AG10803 (cell line): ENCODE results near the gene CCSER1.
"Not testable (repeated sequence)": the region's sequence is repeated elsewhere in the genome, so short reads cannot be mapped to it uniquely, and the experiment has no call there.

Experiments used
- DNase-seq: peaks from one replicate; pipeline ENCODE4 v3.0.0; 2010; ENCODE audit warnings: low read depth
- H3K4me3 ChIP-seq: 2 replicates; pipeline ENCODE4 v1.5.1; 2011; ENCODE audit warnings: mild to moderate bottlenecking, low read length, control low read depth
- TF ChIP-seq, protein P1 (sequence below): conservative IDR thresholded peaks from 2 replicates; pipeline ENCODE4 v1.5.1; 2011; ENCODE audit warnings: mild to moderate bottlenecking, low read length, control low read depth, inconsistent platforms

CCSER1 gene

GRCh38 chr4:90904021-90904420, 776.8 kb downstream of the CCSER1 start:
- DNase-seq, result no peak
- TF ChIP-seq, protein P1, sequence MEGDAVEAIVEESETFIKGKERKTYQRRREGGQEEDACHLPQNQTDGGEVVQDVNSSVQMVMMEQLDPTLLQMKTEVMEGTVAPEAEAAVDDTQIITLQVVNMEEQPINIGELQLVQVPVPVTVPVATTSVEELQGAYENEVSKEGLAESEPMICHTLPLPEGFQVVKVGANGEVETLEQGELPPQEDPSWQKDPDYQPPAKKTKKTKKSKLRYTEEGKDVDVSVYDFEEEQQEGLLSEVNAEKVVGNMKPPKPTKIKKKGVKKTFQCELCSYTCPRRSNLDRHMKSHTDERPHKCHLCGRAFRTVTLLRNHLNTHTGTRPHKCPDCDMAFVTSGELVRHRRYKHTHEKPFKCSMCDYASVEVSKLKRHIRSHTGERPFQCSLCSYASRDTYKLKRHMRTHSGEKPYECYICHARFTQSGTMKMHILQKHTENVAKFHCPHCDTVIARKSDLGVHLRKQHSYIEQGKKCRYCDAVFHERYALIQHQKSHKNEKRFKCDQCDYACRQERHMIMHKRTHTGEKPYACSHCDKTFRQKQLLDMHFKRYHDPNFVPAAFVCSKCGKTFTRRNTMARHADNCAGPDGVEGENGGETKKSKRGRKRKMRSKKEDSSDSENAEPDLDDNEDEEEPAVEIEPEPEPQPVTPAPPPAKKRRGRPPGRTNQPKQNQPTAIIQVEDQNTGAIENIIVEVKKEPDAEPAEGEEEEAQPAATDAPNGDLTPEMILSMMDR, result no peak
- H3K4me3 ChIP-seq, result no peak overlapping the region

DNA sequence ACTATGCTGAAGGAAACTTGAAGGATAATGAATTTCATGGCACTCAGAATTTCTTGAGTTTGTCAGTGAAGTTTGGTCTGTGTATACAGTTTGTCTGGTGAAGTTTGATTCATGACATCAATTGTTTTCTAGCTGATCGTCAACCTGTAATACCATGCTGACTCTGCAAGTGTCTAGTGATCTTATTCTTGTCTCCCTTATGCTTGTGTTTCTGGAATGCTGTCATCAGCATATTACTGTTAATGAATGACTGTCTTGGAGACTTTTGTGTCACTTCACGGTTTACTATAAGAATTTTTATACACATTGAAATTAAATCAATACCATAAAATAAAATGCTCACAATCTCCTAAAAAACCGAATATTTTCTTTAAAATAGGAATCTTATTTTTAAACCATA, 779.0 kb downstream of the CCSER1 start:
- H3K4me3 ChIP-seq, result no peak overlapping the region
- DNase-seq, result no peak
- TF ChIP-seq, protein P1, result no peak

GRCh38 chr4:90911724-90912434, 784.7 kb downstream of the CCSER1 start:
- DNase-seq, H3K4me3 ChIP-seq: not testable (repeated sequence)

- no peak overlapping the region for H3K4me3 ChIP-seq
- no peak for DNase-seq
- TF ChIP-seq, protein P1, result no peak
Measured at GRCh38 chr4:90922174-90922573, 795.0 kb downstream of the CCSER1 start.

- TF ChIP-seq, protein P1, result no peak
- DNase-seq, result no peak
- no peak overlapping the region for H3K4me3 ChIP-seq
Measured at GRCh38 chr4:90926957-90927356, 799.8 kb downstream of the CCSER1 start.

DNA sequence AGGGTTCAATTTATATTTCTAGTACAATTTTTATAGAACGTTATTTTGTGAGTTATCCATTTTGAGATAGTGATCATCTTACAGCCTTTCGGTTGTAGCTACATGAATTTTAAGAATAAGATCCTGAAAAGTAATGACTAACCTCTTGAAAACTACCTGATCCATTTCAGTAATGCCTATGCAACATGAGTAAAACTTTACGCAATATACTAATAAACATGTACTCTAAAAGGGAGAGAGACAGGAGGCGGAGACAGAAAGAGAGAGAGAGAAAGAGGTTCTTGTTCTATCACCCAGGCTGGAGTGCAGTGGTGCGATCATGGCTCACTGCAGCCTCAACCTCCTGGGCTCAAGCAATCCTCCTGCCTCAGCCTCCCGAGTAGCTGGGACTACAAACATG, 816.1 kb downstream of the CCSER1 start:
- TF ChIP-seq, protein P1, result no peak
- DNase-seq, result no peak
- H3K4me3 ChIP-seq, result no peak overlapping the region

- DNase-seq, result no peak
- TF ChIP-seq, protein P1, result no peak
- no peak overlapping the region for H3K4me3 ChIP-seq
Measured at GRCh38 chr4:90946945-90947344, 819.8 kb downstream of the CCSER1 start.

- H3K4me3 ChIP-seq, result no peak overlapping the region
- DNase-seq, result no peak
- TF ChIP-seq, protein P1, result no peak
Measured at GRCh38 chr4:90950385-90950841, 823.2 kb downstream of the CCSER1 start.
